Posterior vena cava (tissue), 2 donors: ENCODE results near the gene FSTL3. TPM values are rescaled to one million over a fixed set of nuclear protein-coding genes. Genes with fewer than 3 reads are reported as not detected.
"Not testable (repeated sequence)": the region's sequence is repeated elsewhere in the genome, so short reads cannot be mapped to it uniquely, and the experiment has no call there.

Experiments
- DNase-seq: peaks from one replicate; pipeline ENCODE4 v3.0.0-alpha.2; 2020; ENCODE audit warnings: low spot score
- intact Hi-C, 2 donors: fragments of 100-400 bp; cut with DNase I; formaldehyde crosslinking; loops; one replicate each; pipeline versions ENCODE4 v1.14.1 to v1.14.2; 2022 to 2023
- total RNA-seq, 2 donors: library from RNA; stranded (reverse); fragmentation: NEBNext Ultra II Directional; extraction: Animal tissue kit (Norgen Biotek cat#: 25700); gene quantifications; one replicate each; pipeline ENCODE4 v1.2.1, GENCODE V29; 2021
- donor health status: DM: yes; HTN: yes; CAD: no.
- donor health status: DM: yes; HTN: yes; CAD: no.

Gene FSTL3
- total RNA-seq, 2 donors from 2014 or later, result 234 to 270 TPM

- DNase-seq, result no peak
- intact Hi-C loops, result no loop called here
Observed at GRCh38 chr19:677601-678436, 1.6 kb downstream of the FSTL3 start.

- intact Hi-C loops, result no loop called here
- DNase-seq, result no peak
Observed at GRCh38 chr19:678791-679388, 2.7 kb downstream of the FSTL3 start.

GRCh38 chr19:679418-680286 lies 3.5 kb downstream of the FSTL3 start:
- intact Hi-C loops, result no loop called here
- peak; percentile 95 for DNase-seq

- DNase-seq, result peak; percentile 100
- intact Hi-C loops, result no loop called here
Observed at GRCh38 chr19:680287-681028, 4.3 kb downstream of the FSTL3 start.

GRCh38 chr19:681029-682019 lies 5.1 kb downstream of the FSTL3 start:
- DNase-seq, result no peak
- intact Hi-C loops, result no loop called here

- DNase-seq, result no peak
- intact Hi-C loops, result no loop called here
Observed at GRCh38 chr19:682678-683320, 6.6 kb downstream of the FSTL3 start.

- no peak for DNase-seq
- intact Hi-C loops, result no loop called here
Observed at GRCh38 chr19:685454-685931, 9.3 kb downstream of the FSTL3 start.

- intact Hi-C loops, result no loop called here
- DNase-seq, result no peak
Observed at GRCh38 chr19:686589-687297, 10.6 kb downstream of the FSTL3 start.

GRCh38 chr19:687569-688166 lies 11.5 kb downstream of the FSTL3 start:
- intact Hi-C loops, result no loop called here
- DNase-seq, result no peak

GRCh38 chr19:688214-688613 lies 12.0 kb downstream of the FSTL3 start:
- intact Hi-C loops, result no loop called here
- no peak for DNase-seq

GRCh38 chr19:688992-689391 lies 12.8 kb downstream of the FSTL3 start:
- DNase-seq, result no peak
- intact Hi-C loops, result no loop called here

GRCh38 chr19:690203-690602 lies 14.0 kb downstream of the FSTL3 start:
- DNase-seq, result no peak
- intact Hi-C loops, result no loop called here

GRCh38 chr19:694481-695351 lies 18.5 kb downstream of the FSTL3 start:
- intact Hi-C loops, result no loop called here
- DNase-seq, result peak; percentile 73

- intact Hi-C loops, result no loop called here
- no peak for DNase-seq
Observed at GRCh38 chr19:695352-695949, 19.3 kb downstream of the FSTL3 start, which contains the start of gene PRSS57. TSS of gene PRSS57 (minus strand) at chr19:695452. CDS start at chr19:695430, 22 bp downstream.

GRCh38 chr19:698529-698928 lies 22.3 kb downstream of the FSTL3 start:
- DNase-seq, intact Hi-C loops: not testable (repeated sequence)
